ENCODE results near the gene IDS. TPM values are rescaled to one million over a fixed set of nuclear protein-coding genes. Genes with fewer than 3 reads are reported as not detected.
"Not testable (repeated sequence)": the region's sequence is repeated elsewhere in the genome, so short reads cannot be mapped to it uniquely, and the experiment has no call there.

IDS gene
- total and polyA plus RNA-seq, 2 of the 8 experiments (the other 6 are each of a cell fraction or from before 2014, with no cell fraction given): 19.9 to 20.7 TPM

DNA sequence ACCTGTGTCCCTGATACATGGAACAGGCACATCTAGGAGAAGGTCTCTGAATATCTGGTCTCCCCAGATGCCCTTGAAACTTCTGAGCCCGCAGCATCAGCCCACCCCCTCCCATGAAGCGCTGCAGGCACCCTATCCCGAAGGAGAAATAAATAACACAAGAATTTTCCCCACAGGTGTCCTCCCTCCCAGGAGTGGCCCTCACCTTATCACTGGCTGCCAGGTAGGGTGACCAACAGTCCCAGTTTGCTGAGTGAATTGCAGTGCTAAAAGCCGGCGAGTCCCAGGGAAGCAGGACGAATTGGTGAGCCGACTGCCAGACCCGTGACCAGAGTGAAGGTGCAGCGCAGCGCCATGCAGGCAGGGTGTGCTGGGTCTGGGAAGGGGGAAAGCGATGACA lies 28.9 kb upstream of the IDS start:
- 100% methylated on average over 2 of the region's 11 CpGs; no CpG with 5 or more reads in 1 of the 2 experiments for WGBS, 2 experiments (ENCODE audit: extremely low coverage in 1 of 2, insufficient coverage in 1 of 2, insufficient read length in 1 of 2, insufficient replicate concordance in 2 of 2, low coverage in 1 of 2, low lambda C conversion rate in 2 of 2, missing lambda C conversion rate in 1 of 2)
- H2BK5ac ChIP-seq (ENCODE audit: low read depth, low read length); FAIRE-seq: not testable (repeated sequence)

DNA sequence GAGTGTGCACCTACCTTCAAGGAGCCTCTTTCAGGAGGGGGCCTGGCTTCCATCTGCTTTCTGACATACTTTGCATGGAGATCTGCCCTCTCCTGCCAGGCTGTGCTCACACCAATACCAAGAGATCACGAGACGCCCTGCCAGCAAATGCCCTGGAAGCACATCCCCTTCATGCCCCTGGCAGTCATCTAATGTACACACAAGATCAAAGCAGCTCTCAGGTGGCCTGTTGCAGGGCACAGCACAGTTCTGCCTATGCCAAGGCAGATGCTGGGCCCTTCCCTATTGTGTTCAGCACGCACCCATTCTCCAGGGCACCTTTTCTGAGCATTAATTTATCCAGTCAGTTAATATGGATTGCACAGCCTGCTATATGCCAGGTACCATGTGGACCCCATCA lies 27.8 kb upstream of the IDS start:
- H2BK15ac ChIP-seq (ENCODE audit: low read length); H2BK20ac ChIP-seq (ENCODE audit: low read length); H2AFZ ChIP-seq (ENCODE audit: low read length); H3K4me2 ChIP-seq (ENCODE audit: insufficient read depth in 1 of 2, low read depth in 2 of 2, low read length in 2 of 2); POLR2A ChIA-PET (ENCODE audit: partially characterized antibody); H3K23ac ChIP-seq (ENCODE audit: insufficient read length); H4K91ac ChIP-seq (replicated peaks; ENCODE audit: insufficient read length, low read length); H3K79me2 ChIP-seq (ENCODE audit: control insufficient read depth in 1 of 2, insufficient read depth in 2 of 2, low read length in 2 of 2); H3K9me3 ChIP-seq (ENCODE audit: insufficient read depth in 2 of 2, low read depth in 1 of 2, low read length in 1 of 2); CTCF ChIA-PET (ENCODE audit: partially characterized antibody); H2BK12ac ChIP-seq (ENCODE audit: low read depth, low read length); H3K27me3 ChIP-seq (replicated peaks in 1 of 4; ENCODE audit: control insufficient read depth in 3 of 4, extremely low read depth in 1 of 4, insufficient read depth in 3 of 4, low read length in 3 of 4); H3K4me1 ChIP-seq (replicated peaks in 1 of 4; ENCODE audit: control insufficient read depth in 3 of 4, insufficient read depth in 4 of 4, low read length in 3 of 4); H2AK5ac ChIP-seq (ENCODE audit: low read depth, low read length); H3K18ac ChIP-seq (ENCODE audit: extremely low read depth, low read length); FAIRE-seq; H3K4ac ChIP-seq (replicated peaks; ENCODE audit: insufficient read length, low read depth, low read length); H3K79me1 ChIP-seq (ENCODE audit: low read depth, low read length); H2BK120ac ChIP-seq (replicated peaks; ENCODE audit: low read depth, low read length); H2BK5ac ChIP-seq (ENCODE audit: low read depth, low read length); H3K23me2 ChIP-seq (ENCODE audit: low read depth, low read length); H3K36me3 ChIP-seq (ENCODE audit: control insufficient read depth in 2 of 4, insufficient read depth in 4 of 4, low read length in 3 of 4); H4K8ac ChIP-seq (ENCODE audit: extremely low read depth, insufficient read depth, low read length); H3K14ac ChIP-seq (ENCODE audit: insufficient read length); H3K56ac ChIP-seq (replicated peaks; ENCODE audit: insufficient read length, low read depth, low read length); H4K5ac ChIP-seq (ENCODE audit: insufficient read length, low read depth, low read length); DNase-seq (ENCODE audit: low read depth in 1 of 2, low spot score in 2 of 2); H3K4me3 ChIP-seq (ENCODE audit: extremely low read depth in 1 of 4, insufficient read depth in 2 of 4, low read depth in 3 of 4, low read length in 4 of 4); H3K9ac ChIP-seq (replicated peaks in 1 of 4; ENCODE audit: extremely low read depth in 1 of 4, low read depth in 3 of 4, low read length in 3 of 4); H4K20me1 ChIP-seq (replicated peaks in 1 of 2; ENCODE audit: control insufficient read depth in 1 of 2, insufficient read depth in 2 of 2, low read length in 2 of 2); H3K27ac ChIP-seq (ENCODE audit: low read depth, low read length): not testable (repeated sequence)
- WGBS, 2 experiments (ENCODE audit: extremely low coverage in 1 of 2, insufficient coverage in 1 of 2, insufficient read length in 1 of 2, insufficient replicate concordance in 2 of 2, low coverage in 1 of 2, low lambda C conversion rate in 2 of 2, missing lambda C conversion rate in 1 of 2): no CpG with 5 or more reads among the region's 3 CpGs

More for the DNA sequence above, 28.9 kb upstream of the IDS start:
- H2BK20ac ChIP-seq (ENCODE audit: low read length); H3K23me2 ChIP-seq (ENCODE audit: low read depth, low read length); H3K56ac ChIP-seq (replicated peaks; ENCODE audit: insufficient read length, low read depth, low read length); H2AK5ac ChIP-seq (ENCODE audit: low read depth, low read length); POLR2A ChIA-PET (ENCODE audit: partially characterized antibody); H4K20me1 ChIP-seq (replicated peaks in 1 of 2; ENCODE audit: control insufficient read depth in 1 of 2, insufficient read depth in 2 of 2, low read length in 2 of 2); H3K9me3 ChIP-seq (ENCODE audit: insufficient read depth in 2 of 2, low read depth in 1 of 2, low read length in 1 of 2); H3K14ac ChIP-seq (ENCODE audit: insufficient read length); H3K18ac ChIP-seq (ENCODE audit: extremely low read depth, low read length); H3K79me1 ChIP-seq (ENCODE audit: low read depth, low read length); H4K5ac ChIP-seq (ENCODE audit: insufficient read length, low read depth, low read length); H4K91ac ChIP-seq (replicated peaks; ENCODE audit: insufficient read length, low read length); H2BK15ac ChIP-seq (ENCODE audit: low read length); H3K36me3 ChIP-seq (ENCODE audit: control insufficient read depth in 2 of 4, insufficient read depth in 4 of 4, low read length in 3 of 4); H3K4ac ChIP-seq (replicated peaks; ENCODE audit: insufficient read length, low read depth, low read length); H4K8ac ChIP-seq (ENCODE audit: extremely low read depth, insufficient read depth, low read length); DNase-seq (ENCODE audit: low read depth in 1 of 2, low spot score in 2 of 2); H3K23ac ChIP-seq (ENCODE audit: insufficient read length); H2BK120ac ChIP-seq (replicated peaks; ENCODE audit: low read depth, low read length); CTCF ChIA-PET (ENCODE audit: partially characterized antibody); H3K4me1 ChIP-seq (replicated peaks in 1 of 4; ENCODE audit: control insufficient read depth in 3 of 4, insufficient read depth in 4 of 4, low read length in 3 of 4); H3K27me3 ChIP-seq (replicated peaks in 1 of 4; ENCODE audit: control insufficient read depth in 3 of 4, extremely low read depth in 1 of 4, insufficient read depth in 3 of 4, low read length in 3 of 4); H3K27ac ChIP-seq (ENCODE audit: low read depth, low read length); H3K4me3 ChIP-seq (ENCODE audit: extremely low read depth in 1 of 4, insufficient read depth in 2 of 4, low read depth in 3 of 4, low read length in 4 of 4); H3K9ac ChIP-seq (replicated peaks in 1 of 4; ENCODE audit: extremely low read depth in 1 of 4, low read depth in 3 of 4, low read length in 3 of 4); H3K4me2 ChIP-seq (ENCODE audit: insufficient read depth in 1 of 2, low read depth in 2 of 2, low read length in 2 of 2); H2BK12ac ChIP-seq (ENCODE audit: low read depth, low read length); H2AFZ ChIP-seq (ENCODE audit: low read length); H3K79me2 ChIP-seq (ENCODE audit: control insufficient read depth in 1 of 2, insufficient read depth in 2 of 2, low read length in 2 of 2): not testable (repeated sequence)

Measured in H1 (cell line).